Measurements from ENCODE around the gene UBR1. TPM values are rescaled to one million over a fixed set of nuclear protein-coding genes. Genes with fewer than 3 reads are reported as not detected.
"Not testable (repeated sequence)": the region's sequence is repeated elsewhere in the genome, so short reads cannot be mapped to it uniquely, and the experiment has no call there.

Gene UBR1
- total RNA-seq, 1 donor from 2014 or later, result 22.3 TPM

GRCh38 chr15:42954291-42954690, 151.5 kb downstream of the UBR1 start:
- Mint-ChIP-seq H3K27me3 (ENCODE audit: low read depth) (no peaks in the 10 kb centered on the region), H3K9me3 (ENCODE audit: low read depth) (peaks cover 11% of the 10 kb centered on the region), H3K36me3 (ENCODE audit: low read depth) (peaks cover 43% of the 10 kb centered on the region), H3K4me1 (ENCODE audit: low read depth) (peaks cover 7% of the 10 kb centered on the region), H3K27ac (ENCODE audit: unreplicated experiment) (no peak overlapping the region), H3K4me3 (ENCODE audit: unreplicated experiment) (no peak overlapping the region)
- TF ChIP-seq CTCF (IDR thresholded peaks at IDR 0.05), result no peak
- DNase-seq (ENCODE audit: low spot score), result no peak

DNA sequence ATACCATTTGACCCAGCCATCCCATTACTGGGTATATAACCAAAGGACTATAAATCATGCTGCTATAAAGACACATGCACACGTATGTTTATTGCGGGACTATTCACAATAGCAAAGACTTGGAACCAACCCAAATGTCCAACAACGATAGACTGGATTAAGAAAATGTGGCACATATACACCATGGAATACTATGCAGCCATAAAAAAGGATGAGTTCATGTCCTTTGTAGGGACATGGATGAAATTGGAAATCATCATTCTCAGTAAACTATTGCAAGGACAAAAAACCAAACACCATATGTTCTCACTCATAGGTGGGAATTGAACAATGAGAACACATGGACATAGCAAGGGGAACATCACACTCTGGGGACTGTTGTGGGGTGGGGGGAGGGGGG, 156.9 kb downstream of the UBR1 start:
- not testable (repeated sequence) for H3K27me3 Mint-ChIP-seq (ENCODE audit: low read depth); H3K4me1 Mint-ChIP-seq (ENCODE audit: low read depth); DNase-seq (ENCODE audit: low spot score); H3K27ac Mint-ChIP-seq (ENCODE audit: unreplicated experiment); H3K4me3 Mint-ChIP-seq (ENCODE audit: unreplicated experiment); H3K9me3 Mint-ChIP-seq (ENCODE audit: low read depth)
- H3K36me3 Mint-ChIP-seq (ENCODE audit: low read depth), result peaks cover 37% of the 10 kb centered on the region

- no peaks in the 10 kb centered on the region for H3K9me3 Mint-ChIP-seq (ENCODE audit: low read depth)
- DNase-seq (ENCODE audit: low spot score), result no peak
- peaks cover 12% of the 10 kb centered on the region for H3K36me3 Mint-ChIP-seq (ENCODE audit: low read depth)
- no peaks in the 10 kb centered on the region for H3K4me1 Mint-ChIP-seq (ENCODE audit: low read depth)
- no peak overlapping the region for H3K27ac Mint-ChIP-seq (ENCODE audit: unreplicated experiment)
- H3K27me3 Mint-ChIP-seq (ENCODE audit: low read depth), result no peaks in the 10 kb centered on the region
- H3K4me3 Mint-ChIP-seq (ENCODE audit: unreplicated experiment), result no peak overlapping the region
- no peak for TF ChIP-seq CTCF (IDR thresholded peaks at IDR 0.05)
These were observed 165.3 kb downstream of the UBR1 start for GRCh38 chr15:42940527-42940926.

DNA sequence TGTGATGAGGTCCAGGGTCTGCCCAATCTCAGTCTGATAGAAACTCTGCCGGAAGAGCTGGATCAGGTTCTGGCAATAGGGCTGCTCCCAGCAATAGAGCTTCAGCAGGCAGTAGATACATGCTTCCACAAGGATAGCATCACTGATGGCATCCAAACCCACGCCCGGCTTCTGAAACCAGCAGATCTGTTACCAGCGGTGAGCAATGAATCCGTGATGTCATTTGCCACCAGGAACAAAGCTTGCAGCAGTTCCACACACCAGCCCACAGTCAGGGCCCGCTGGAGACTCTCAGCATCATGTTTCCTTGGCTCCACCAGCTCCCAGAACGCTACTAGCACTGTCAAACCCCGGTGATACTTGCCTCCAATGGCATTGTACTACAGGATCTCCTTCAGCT, 166.0 kb downstream of the UBR1 start:
- TF ChIP-seq CTCF (IDR thresholded peaks at IDR 0.05), result no peak
- Mint-ChIP-seq H3K4me3 (ENCODE audit: unreplicated experiment) (no peak overlapping the region), H3K9me3 (ENCODE audit: low read depth) (no peaks in the 10 kb centered on the region), H3K36me3 (ENCODE audit: low read depth) (peaks cover 7% of the 10 kb centered on the region), H3K27ac (ENCODE audit: unreplicated experiment) (no peak overlapping the region), H3K27me3 (ENCODE audit: low read depth) (no peaks in the 10 kb centered on the region), H3K4me1 (ENCODE audit: low read depth) (peaks cover 2% of the 10 kb centered on the region)
- DNase-seq (ENCODE audit: low spot score), result no peak

- H3K9me3 Mint-ChIP-seq (ENCODE audit: low read depth), result no peaks in the 10 kb centered on the region
- TF ChIP-seq CTCF (IDR thresholded peaks at IDR 0.05), result no peak
- H3K36me3 Mint-ChIP-seq (ENCODE audit: low read depth), result no peaks in the 10 kb centered on the region
- H3K4me1 Mint-ChIP-seq (ENCODE audit: low read depth), result peaks cover 15% of the 10 kb centered on the region
- H3K4me3 Mint-ChIP-seq (ENCODE audit: unreplicated experiment), result no peak overlapping the region
- H3K27ac Mint-ChIP-seq (ENCODE audit: unreplicated experiment), result no peak overlapping the region
- no peak for DNase-seq (ENCODE audit: low spot score)
- H3K27me3 Mint-ChIP-seq (ENCODE audit: low read depth), result no peaks in the 10 kb centered on the region
These were observed 168.7 kb downstream of the UBR1 start for GRCh38 chr15:42937143-42937542.

- Mint-ChIP-seq H3K27me3 (ENCODE audit: low read depth) (no peaks in the 10 kb centered on the region), H3K36me3 (ENCODE audit: low read depth) (no peaks in the 10 kb centered on the region), H3K4me3 (ENCODE audit: unreplicated experiment) (no peak overlapping the region), H3K27ac (ENCODE audit: unreplicated experiment) (peak overlapping the region; percentile 49), H3K9me3 (ENCODE audit: low read depth) (no peaks in the 10 kb centered on the region), H3K4me1 (ENCODE audit: low read depth) (peaks cover 38% of the 10 kb centered on the region)
- TF ChIP-seq CTCF (IDR thresholded peaks at IDR 0.05), result no peak
- DNase-seq (ENCODE audit: low spot score), result no peak
These were observed 171.8 kb downstream of the UBR1 start for GRCh38 chr15:42933886-42934667.
